Neural cell (in vitro differentiated cells): ENCODE data around the gene MCRIP1. TPM values are rescaled to one million over a fixed set of nuclear protein-coding genes. Genes with fewer than 3 reads are reported as not detected.

Experiments used
- H2AFZ ChIP-seq: fragments of 200-600, 300-800 bp; sonication (generic), shearing (Covaris generic); 2 replicates; pipeline ENCODE4 v1.6.0; 2014; ENCODE audit warnings: low read depth, mild to moderate bottlenecking, antibody characterized with exemption, low read length, moderate library complexity
- H3F3A ChIP-seq: fragments of 200-600 bp; shearing (Covaris generic); 2 replicates; pipeline ENCODE4 v1.6.1; 2016; ENCODE audit warnings: mild to moderate bottlenecking, moderate library complexity, mixed read lengths, antibody characterized with exemption, low read length; ENCODE audit not compliant: insufficient read depth, poor library complexity, severe bottlenecking
- H3K27ac ChIP-seq: fragments of 200-600, 300-800 bp; sonication (generic), shearing (Covaris generic); 2 replicates; pipeline ENCODE4 v1.5.1; 2014; ENCODE audit warnings: mild to moderate bottlenecking, low read length, moderate library complexity
- H3K27me3 ChIP-seq: fragments of 300-800, 200-600 bp; sonication (generic), shearing (Covaris generic); 2 replicates; pipeline ENCODE4 v1.6.0; 2014; ENCODE audit warnings: mild to moderate bottlenecking, low read depth, low read length, moderate library complexity; ENCODE audit not compliant: insufficient read depth
- H3K36me3 ChIP-seq: fragments of 300-800, 200-600 bp; sonication (generic), shearing (Covaris generic); 2 replicates; pipeline ENCODE4 v1.5.1; 2014; ENCODE audit warnings: mild to moderate bottlenecking, antibody characterized with exemption, low read length, moderate library complexity; ENCODE audit not compliant: insufficient read depth
- H3K4me2 ChIP-seq: fragments of 300-800, 200-600 bp; sonication (generic), shearing (Covaris generic); 2 replicates; pipeline ENCODE4 v1.6.0; 2014; ENCODE audit warnings: mild to moderate bottlenecking, low read length
- H3K4me3 ChIP-seq: fragments of 300-800, 200-600 bp; sonication (generic), shearing (Covaris generic); 2 replicates; pipeline ENCODE4 v1.5.1; 2014; ENCODE audit warnings: mild to moderate bottlenecking, low read length, moderate library complexity
- H3K79me2 ChIP-seq: fragments of 200-600 bp; shearing (Covaris generic); replicated peaks from 2 replicates; pipeline ENCODE4 v1.6.0; 2014; ENCODE audit warnings: mild to moderate bottlenecking, low read length, moderate library complexity; ENCODE audit not compliant: insufficient read depth
- H3K9ac ChIP-seq: fragments of 300-800, 200-600 bp; sonication (generic), shearing (Covaris generic); 2 replicates; pipeline ENCODE4 v1.6.1; 2016; ENCODE audit warnings: mild to moderate bottlenecking, low read length, mixed read lengths
- H3K9me2 ChIP-seq: fragments of 200-600 bp; shearing (Covaris generic); 2 replicates; pipeline ENCODE4 v1.6.1; 2016; ENCODE audit warnings: mild to moderate bottlenecking, low read length, mixed read lengths; ENCODE audit not compliant: insufficient read depth
- H3K9me3 ChIP-seq: fragments of 200-600, 300-800 bp; sonication (generic), shearing (Covaris generic); 2 replicates; pipeline ENCODE4 v1.6.1; 2016; ENCODE audit warnings: mild to moderate bottlenecking, mixed run types, low read length, moderate library complexity, mixed read lengths
- H4K20me1 ChIP-seq: fragments of 200-600 bp; shearing (Covaris generic); 2 replicates; pipeline ENCODE4 v1.6.1; 2016; ENCODE audit warnings: mild to moderate bottlenecking, mixed run types; ENCODE audit not compliant: insufficient read depth
- CTCF ChIP-seq: fragments of 450-650 bp; IDR thresholded peaks from 2 replicates; pipeline ENCODE4 v1.5.1; 2014; ENCODE audit warnings: antibody characterized with exemption, mild to moderate bottlenecking, moderate library complexity; ENCODE audit not compliant: poor library complexity, severe bottlenecking
- EP300 ChIP-seq: fragments of 450-650 bp; conservative IDR thresholded peaks from 2 replicates; pipeline ENCODE4 v1.6.1; 2014; ENCODE audit warnings: antibody characterized with exemption, mild to moderate bottlenecking, moderate library complexity; ENCODE audit not compliant: poor library complexity, severe bottlenecking
- EZH2 ChIP-seq: fragments of 200-600, 300-800 bp; shearing (Covaris generic), sonication (generic); IDR thresholded peaks from 2 replicates; pipeline ENCODE4 v1.6.1; 2014; ENCODE audit warnings: antibody characterized with exemption, low read length, borderline replicate concordance, mild to moderate bottlenecking; ENCODE audit not compliant: insufficient read depth, poor library complexity, severe bottlenecking
- MXI1 ChIP-seq: fragments of 450-650 bp; conservative IDR thresholded peaks from 2 replicates; pipeline ENCODE4 v1.6.1; 2014; ENCODE audit warnings: antibody characterized with exemption, mild to moderate bottlenecking; ENCODE audit not compliant: poor library complexity, severe bottlenecking
- POLR2AphosphoS5 ChIP-seq: IDR thresholded peaks from 2 replicates; pipeline ENCODE4 v1.6.1; 2012
- RAD21 ChIP-seq: fragments of 450-650 bp; conservative IDR thresholded peaks from 2 replicates; pipeline ENCODE4 v1.6.1; 2014; ENCODE audit warnings: antibody characterized with exemption, mild to moderate bottlenecking, moderate library complexity
- REST ChIP-seq: IDR thresholded peaks from 2 replicates; pipeline ENCODE4 v1.6.1; 2012; ENCODE audit warnings: borderline replicate concordance
- SMC3 ChIP-seq: fragments of 450-650 bp; conservative IDR thresholded peaks from 2 replicates; pipeline ENCODE4 v1.6.1; 2014; ENCODE audit warnings: antibody characterized with exemption, mild to moderate bottlenecking, moderate library complexity; ENCODE audit not compliant: poor library complexity
- TAF1 ChIP-seq: IDR thresholded peaks from 2 replicates; pipeline ENCODE4 v1.6.1; 2012; ENCODE audit warnings: low read depth
- polyA plus RNA-seq: library from polyadenylated mRNA; depleted of rRNA; stranded (reverse); fragments of >200 nt; gene quantifications from 2 replicates; pipeline ENCODE4 v1.2.3, GENCODE V29; 2014

The MCRIP1 gene
- polyA plus RNA-seq, 1 donor from 2014 or later: 524 TPM

DNA sequence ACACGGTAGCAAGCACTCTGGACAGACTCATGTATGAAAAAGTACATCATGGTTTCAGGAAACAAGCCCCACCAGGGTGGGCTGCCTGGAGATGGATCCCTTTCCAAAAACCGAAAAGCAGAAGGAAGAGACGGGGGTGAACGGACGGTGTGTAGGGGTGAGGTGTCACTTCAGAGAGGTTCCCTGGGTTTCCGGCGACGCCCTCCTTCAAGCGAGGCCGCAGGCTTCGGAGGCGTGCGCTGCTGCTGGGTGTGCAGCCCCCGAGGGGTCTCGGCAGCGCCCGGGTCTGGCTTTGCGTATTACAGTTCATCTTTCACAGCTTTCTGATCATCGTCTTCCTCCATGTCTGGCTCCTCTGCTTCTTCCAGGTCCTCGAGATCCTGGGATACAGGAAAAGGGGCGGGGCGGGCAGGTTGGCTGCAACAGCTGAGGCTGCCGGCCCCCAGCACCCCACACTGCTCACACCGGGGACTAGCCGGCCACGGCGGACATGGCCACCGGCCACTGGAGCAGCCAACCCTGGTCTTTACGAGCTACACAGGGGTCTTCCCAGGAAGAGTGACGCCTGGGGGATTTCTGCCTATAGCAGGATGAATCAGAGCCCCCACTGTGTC lies 10.7 kb upstream of the MCRIP1 start:
- H3K4me3 ChIP-seq: no peak overlapping the region
- TF ChIP-seq EP300 (no peak), MXI1 (no peak), RAD21 (no peak), TAF1 (no peak), EZH2 (no peak), REST (no peak), CTCF (no peak), POLR2AphosphoS5 (no peak), SMC3 (no peak)
- H3K4me2 ChIP-seq: no peak overlapping the region
- H3K9me2 ChIP-seq: no peaks in the 10 kb centered on the region
- H4K20me1 ChIP-seq: no peaks in the 10 kb centered on the region
- H3K36me3 ChIP-seq: no peaks in the 10 kb centered on the region
- H3K9ac ChIP-seq: no peak overlapping the region
- H3F3A ChIP-seq: no peaks in the 10 kb centered on the region
- no peak overlapping the region for H3K27ac ChIP-seq
- no peak overlapping the region for H2AFZ ChIP-seq
- H3K79me2 ChIP-seq: no peaks in the 10 kb centered on the region
- no peaks in the 10 kb centered on the region for H3K9me3 ChIP-seq
- no peaks in the 10 kb centered on the region for H3K27me3 ChIP-seq

DNA sequence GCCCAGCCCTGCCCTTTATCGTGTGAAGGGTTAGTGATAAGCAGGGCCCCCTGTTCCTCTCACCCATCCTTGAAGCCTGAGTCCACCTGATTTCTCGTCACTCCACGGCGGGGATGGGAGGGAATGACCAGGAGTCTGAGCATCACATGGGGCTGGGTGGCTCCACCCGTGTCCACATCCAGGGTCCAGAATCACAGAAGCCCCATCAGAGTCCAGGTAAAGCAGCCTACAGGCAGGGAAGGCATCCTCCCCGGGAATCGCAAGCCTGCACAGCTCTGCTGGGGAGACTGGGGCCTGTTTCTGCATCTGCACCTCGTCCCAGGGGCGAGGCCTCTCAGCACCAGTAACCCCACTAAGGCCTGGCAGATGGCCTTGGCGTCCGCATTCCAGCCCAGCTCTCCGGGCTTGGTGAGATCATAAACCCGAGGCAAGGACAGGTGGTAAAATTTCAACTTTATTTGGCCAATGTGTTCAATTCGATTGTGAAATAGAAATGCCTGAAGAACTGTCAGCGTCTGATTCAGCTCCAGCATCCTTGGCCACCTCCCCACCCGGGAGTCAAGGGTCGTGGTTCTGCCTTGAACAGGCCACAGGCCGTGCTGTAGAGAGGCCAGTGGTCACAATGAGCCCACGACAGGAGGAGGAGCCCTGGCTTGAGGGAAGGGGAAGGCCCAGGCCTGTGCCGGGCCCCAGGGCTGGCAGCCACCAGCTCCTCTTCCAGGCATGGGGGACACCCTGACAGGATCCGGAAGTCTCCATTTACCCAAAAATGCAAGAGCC lies 9.8 kb upstream of the MCRIP1 start:
- Histone ChIP-seq H4K20me1 (no peaks in the 10 kb centered on the region), H3K79me2 (no peaks in the 10 kb centered on the region), H3K36me3 (no peaks in the 10 kb centered on the region), H3K4me3 (no peak overlapping the region), H3K27me3 (no peaks in the 10 kb centered on the region), H3F3A (no peaks in the 10 kb centered on the region), H3K27ac (no peak overlapping the region), H3K9ac (no peak overlapping the region), H3K9me2 (no peaks in the 10 kb centered on the region), H3K9me3 (no peaks in the 10 kb centered on the region), H2AFZ (no peak overlapping the region), H3K4me2 (no peak overlapping the region)
- TF ChIP-seq SMC3 (no peak), EP300 (no peak), CTCF (no peak), POLR2AphosphoS5 (no peak), TAF1 (no peak), REST (no peak), RAD21 (no peak), EZH2 (no peak), MXI1 (no peak)
